Neural cell (in vitro differentiated cells): ENCODE results near the gene LRRC57.

ENCODE experiments used
- SMC3 ChIP-seq: fragments of 450-650 bp; conservative IDR thresholded peaks from 2 replicates; pipeline ENCODE4 v1.6.1; 2014; ENCODE audit warnings: antibody characterized with exemption, mild to moderate bottlenecking, moderate library complexity; ENCODE audit not compliant: poor library complexity
- TAF1 ChIP-seq: IDR thresholded peaks from 2 replicates; pipeline ENCODE4 v1.6.1; 2012; ENCODE audit warnings: low read depth

- TF ChIP-seq SMC3 = no peak
- no peak for TF ChIP-seq TAF1
These were observed 35.6 kb upstream of the LRRC57 start for GRCh38 chr15:42584031-42584765.
